Stimulated activated CD8-positive, alpha-beta memory T cell treated with anti-CD3 and anti-CD28 coated beads, Interleukin-7, amount 100 ng/mL, for 48 hours (primary cell): Measurements from ENCODE around the gene DAAM2.

Experiments
- DNase-seq, 2 donors: peaks; one replicate each; pipeline ENCODE4 v3.0.0-alpha.2; 2020; ENCODE audit warnings: low read depth in 1 of 2; ENCODE audit errors: extremely low read depth in 1 of 2

The DAAM2 gene

DNA sequence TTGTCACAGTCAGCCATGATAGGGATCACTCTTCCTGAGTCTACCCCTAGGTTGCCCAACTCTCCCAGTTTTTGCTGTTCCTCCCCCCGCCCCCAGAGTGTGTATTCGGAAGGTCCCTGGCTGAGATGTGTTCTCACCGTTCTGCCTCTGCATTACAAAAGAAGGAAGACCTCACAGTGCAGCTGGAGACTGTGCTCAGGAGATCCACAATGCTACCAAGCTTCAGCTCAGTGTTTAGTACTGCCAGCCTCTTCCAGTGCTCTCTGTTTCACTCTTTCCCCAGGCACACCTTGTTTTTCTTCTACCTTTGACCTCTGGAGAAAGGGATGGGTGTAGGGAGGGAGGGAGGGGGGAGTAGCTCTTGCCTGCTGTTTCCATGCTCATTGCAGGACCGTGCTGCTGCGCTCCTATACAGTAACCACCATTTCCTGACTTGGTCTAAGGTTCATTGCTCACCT, 155.5 kb downstream of the DAAM2 start:
- no peak for DNase-seq

DNA sequence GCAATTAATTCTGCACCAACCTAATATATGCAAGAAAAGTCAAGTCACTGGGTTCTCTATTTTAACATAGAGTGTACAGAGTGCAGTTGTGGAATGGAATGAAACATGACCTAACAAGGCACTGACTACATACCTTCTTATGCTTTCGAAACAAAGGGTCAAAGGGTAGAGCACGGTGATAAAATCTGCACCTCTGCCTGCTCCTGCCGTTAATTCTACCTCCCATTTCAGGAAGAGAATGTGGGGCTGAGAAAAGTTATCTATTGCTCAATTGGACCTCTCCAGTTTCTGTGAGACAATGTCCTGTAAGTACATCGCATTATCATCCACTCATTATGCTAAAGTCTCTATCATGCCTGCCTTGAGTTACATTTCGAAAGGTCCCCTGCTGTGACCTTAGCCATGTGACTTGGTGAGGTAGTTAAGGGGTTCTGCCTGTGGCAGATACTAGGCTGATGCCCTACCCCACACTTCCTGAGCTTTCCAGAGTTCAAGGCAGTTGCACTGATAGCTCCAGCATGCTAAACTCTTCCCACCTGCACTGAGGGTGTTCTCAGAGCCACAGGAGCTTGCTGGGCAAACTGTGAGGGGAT, 156.1 kb downstream of the DAAM2 start:
- no peak for DNase-seq

DNA sequence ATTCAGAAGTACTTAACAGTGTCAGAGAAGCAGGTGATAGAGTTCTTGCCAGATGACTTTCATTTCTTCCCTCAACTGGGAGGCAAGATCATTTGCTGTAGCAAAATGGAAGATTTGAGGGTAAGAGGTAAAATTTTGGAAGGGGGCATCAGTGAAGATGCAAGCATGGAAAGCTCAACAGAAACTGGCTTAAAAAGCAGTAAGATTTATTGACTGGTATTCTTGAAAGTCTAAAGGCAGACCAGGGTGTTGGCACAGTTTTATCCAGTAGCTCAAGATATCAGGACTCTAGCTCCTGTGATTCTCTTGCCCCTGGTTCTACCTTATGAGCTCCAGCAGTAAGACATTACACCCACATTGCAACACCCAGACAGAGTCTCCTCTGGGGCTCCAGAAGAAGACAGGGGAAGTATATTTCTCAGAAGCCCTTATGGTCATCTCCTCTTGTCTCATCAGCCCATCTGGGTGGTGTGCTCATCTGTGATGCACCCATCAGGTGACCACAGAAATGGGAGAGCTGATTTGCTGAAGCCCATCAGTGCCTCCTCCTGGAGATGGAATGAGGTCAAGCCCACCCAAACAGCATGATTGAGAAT, 158.0 kb downstream of the DAAM2 start:
- DNase-seq, result no peak

DNA sequence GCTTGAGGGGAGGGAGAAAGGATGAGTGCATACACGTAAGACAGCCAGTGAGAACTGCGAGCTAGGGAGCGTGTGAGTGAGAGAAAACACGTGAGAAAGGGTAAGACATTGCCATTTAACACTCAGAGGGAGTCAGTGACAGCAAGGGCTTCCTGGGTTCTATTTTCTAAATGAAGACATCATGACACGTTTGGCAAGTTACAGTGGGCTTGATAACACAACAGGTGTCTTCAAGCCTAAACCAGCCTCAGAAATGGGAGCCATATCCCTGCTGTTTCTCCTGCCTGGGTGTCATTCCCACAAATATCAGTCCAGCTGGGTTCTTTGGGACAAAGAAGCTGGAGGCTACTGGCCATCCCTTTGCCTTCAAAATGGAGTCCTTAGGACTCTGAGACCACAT, 159.0 kb downstream of the DAAM2 start:
- no peak for DNase-seq

DNA sequence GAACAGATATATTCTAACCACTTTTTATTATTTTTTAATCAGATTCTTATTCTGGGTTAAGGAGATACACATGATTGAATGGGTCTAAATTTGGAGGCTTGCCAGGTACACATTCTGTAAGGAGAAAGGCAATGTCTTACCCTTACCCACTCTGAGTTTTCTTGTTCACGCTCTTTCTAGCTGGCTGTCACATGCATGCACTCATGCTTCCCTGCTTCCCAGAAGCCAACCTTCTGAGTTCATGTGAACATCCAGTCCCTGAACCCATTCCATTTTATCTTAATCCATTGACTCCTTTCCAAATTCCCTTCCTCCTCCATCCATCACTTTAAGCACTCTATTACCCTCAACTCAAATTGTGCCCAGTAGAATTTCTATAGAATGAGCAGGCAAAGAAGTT, 159.5 kb downstream of the DAAM2 start:
- no peak for DNase-seq

DNA sequence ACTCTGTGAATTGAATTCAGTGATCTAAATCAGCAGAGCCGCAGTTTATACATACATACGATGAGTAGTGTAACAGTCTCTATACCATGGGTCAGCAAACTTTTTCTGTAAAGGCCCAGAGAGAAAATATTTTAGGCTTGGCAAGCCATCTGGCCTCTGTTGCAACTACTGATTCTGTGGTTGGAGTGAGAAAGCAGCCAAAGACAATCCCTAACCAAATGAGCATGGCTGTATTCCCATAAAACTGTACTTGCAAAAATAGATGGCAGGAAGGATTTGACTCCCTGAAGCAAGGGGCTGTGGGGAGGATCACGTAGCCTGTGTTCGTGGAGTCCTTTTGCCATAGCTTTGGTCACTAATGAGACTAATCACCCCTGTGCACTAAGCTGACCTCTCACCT, 160.0 kb downstream of the DAAM2 start:
- no peak for DNase-seq

DNA sequence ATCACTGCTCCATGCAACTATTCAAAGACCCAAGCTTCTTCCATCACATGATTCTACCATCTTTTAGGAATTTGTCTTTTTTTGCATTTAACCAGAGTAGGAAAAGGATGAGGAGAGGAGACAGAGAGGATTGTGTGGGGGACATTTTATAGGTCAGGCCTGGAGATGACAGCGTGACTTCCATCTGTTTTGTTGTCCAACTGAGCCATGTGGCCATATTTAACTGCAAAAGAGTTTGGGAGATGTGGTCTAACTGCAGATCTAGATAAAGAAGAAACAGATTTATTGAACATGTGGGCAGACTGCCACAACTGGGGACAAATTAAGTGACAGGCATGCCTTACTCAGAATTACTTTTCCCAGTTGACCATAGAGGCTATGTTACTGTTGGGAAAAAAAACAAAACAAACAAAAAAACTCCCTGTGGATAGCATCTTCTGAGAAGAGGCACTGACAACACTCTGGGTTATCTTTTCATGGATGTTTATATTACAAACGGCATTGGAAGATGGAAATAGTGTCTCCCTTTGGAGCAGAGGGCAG, 161.0 kb downstream of the DAAM2 start:
- no peak for DNase-seq
